Cardiac fibroblast (primary cell): ENCODE data around the gene POLR3B.

Experiments
- DNase-seq, 2 donors: peaks; one replicate each; pipeline versions ENCODE4 v3.0.0 to v3.0.0-alpha.2; 2010; ENCODE audit warnings: low read depth in 2 of 2
- H3K4me3 ChIP-seq, 2 donors: replicated peaks in 1 of 2; 1 replicate in 1 of 2; 2 replicates in 1 of 2; pipeline ENCODE4 v1.5.1; 2011; ENCODE audit warnings: low read depth in 2 of 2, low read length in 2 of 2, mild to moderate bottlenecking in 2 of 2, moderate library complexity in 1 of 2
- CTCF ChIP-seq: IDR thresholded peaks from one replicate; pipeline ENCODE4 v1.5.1; 2011; ENCODE audit warnings: low read depth, mild to moderate bottlenecking, low read length, inconsistent platforms

Gene POLR3B

GRCh38 chr12:106358396-106359241, 1.1 kb downstream of the POLR3B start:
- TF ChIP-seq CTCF, result no peak
- peak; percentile 78 to 81 for DNase-seq
- peak overlapping the region; percentile 83 to 93 for H3K4me3 ChIP-seq

GRCh38 chr12:106359646-106360399, 2.3 kb downstream of the POLR3B start:
- DNase-seq, result no peak
- no peak for TF ChIP-seq CTCF
- no peak overlapping the region for H3K4me3 ChIP-seq

GRCh38 chr12:106360400-106360994, 2.9 kb downstream of the POLR3B start:
- no peak for DNase-seq
- no peak overlapping the region for H3K4me3 ChIP-seq
- TF ChIP-seq CTCF, result no peak

GRCh38 chr12:106362971-106363370, 5.4 kb downstream of the POLR3B start:
- no peak for TF ChIP-seq CTCF
- no peak for DNase-seq
- no peak overlapping the region for H3K4me3 ChIP-seq

GRCh38 chr12:106364261-106364660, 6.7 kb downstream of the POLR3B start:
- TF ChIP-seq CTCF, result no peak
- DNase-seq, result no peak
- H3K4me3 ChIP-seq, result no peak overlapping the region

GRCh38 chr12:106369624-106370346, 12.2 kb downstream of the POLR3B start:
- H3K4me3 ChIP-seq, result no peak overlapping the region
- DNase-seq, result peak; percentile 78 to 90
- no peak for TF ChIP-seq CTCF
